Naive thymus-derived CD4-positive, alpha-beta T cell (primary cell): ENCODE measurements around the gene ESD. TPM values are rescaled to one million over a fixed set of nuclear protein-coding genes. Genes with fewer than 3 reads are reported as not detected.
"Not testable (repeated sequence)": the region's sequence is repeated elsewhere in the genome, so short reads cannot be mapped to it uniquely, and the experiment has no call there.

Source experiments
- ATAC-seq: fragments of 150-1000 bp; cut with Tn5 transposase; 2 replicates; pipeline ENCODE4 v1.10.0; 2021; ENCODE audit warnings: mild to moderate bottlenecking, moderate library complexity
- CTCF ChIA-PET: fragments of 350-600 bp; sonication (Branson Sonifier 250); formaldehyde crosslinking; loops from one replicate; lab custom pipeline; 2021; ENCODE audit warnings: antibody characterized with exemption; lab: Charles Lee
- POLR2A ChIA-PET: fragments of 350-600 bp; sonication (Branson Sonifier 250); formaldehyde crosslinking; loops from one replicate; lab custom pipeline; 2021; ENCODE audit warnings: antibody characterized with exemption, inconsistent platforms; lab: Charles Lee
- DNase-seq, 9 donors: peaks; one replicate each; pipeline versions ENCODE4 v3.0.0 to v3.0.0-alpha.2; 2020 to 2022; ENCODE audit warnings: mixed read lengths in 1 of 9
- H3K27ac ChIP-seq: one replicate; pipeline ENCODE4 v1.7.0; 2013; ENCODE audit warnings: mild to moderate bottlenecking, low read depth, low read length, moderate library complexity
- H3K27me3 ChIP-seq, 2 donors: one replicate each; pipeline ENCODE4 v1.7.0; 2013; ENCODE audit warnings: low read length in 2 of 2, mild to moderate bottlenecking in 2 of 2, moderate library complexity in 2 of 2; ENCODE audit not compliant: control insufficient read depth in 2 of 2, insufficient read depth in 2 of 2
- H3K36me3 ChIP-seq, 3 experiments: 1 replicate in 2 of 3; 2 replicates in 1 of 3; pipeline ENCODE4 v1.7.0; 2013; ENCODE audit warnings: low read length in 3 of 3, mild to moderate bottlenecking in 3 of 3, moderate library complexity in 1 of 3; ENCODE audit not compliant: insufficient read depth in 3 of 3, control insufficient read depth in 2 of 3
- H3K4me1 ChIP-seq, 2 donors: one replicate each; pipeline ENCODE4 v1.7.0; 2013; ENCODE audit warnings: low read length in 2 of 2, mild to moderate bottlenecking in 2 of 2, moderate library complexity in 1 of 2; ENCODE audit not compliant: control insufficient read depth in 2 of 2, insufficient read depth in 2 of 2
- H3K4me3 ChIP-seq: 2 replicates; pipeline ENCODE4 v1.7.0; 2013; ENCODE audit warnings: mild to moderate bottlenecking, low read length
- H3K9me3 ChIP-seq, 3 experiments: 1 replicate in 2 of 3; 2 replicates in 1 of 3; pipeline ENCODE4 v1.7.0; 2013; ENCODE audit warnings: low read length in 3 of 3; ENCODE audit not compliant: control insufficient read depth in 2 of 3
- H3K27ac Mint-ChIP-seq, 9 donors: one replicate each; pipeline ENCODE4 v1.8.0; 2020 to 2022; ENCODE audit warnings: mixed read lengths in 9 of 9, mild to moderate bottlenecking in 8 of 9, moderate library complexity in 5 of 9, inconsistent platforms in 2 of 9
- H3K27me3 Mint-ChIP-seq, 5 donors: one replicate each; pipeline ENCODE4 v1.8.0; 2021 to 2022; ENCODE audit warnings: mixed read lengths in 5 of 5, mild to moderate bottlenecking in 1 of 5
- H3K36me3 Mint-ChIP-seq, 5 donors: one replicate each; pipeline ENCODE4 v1.8.0; 2020 to 2022; ENCODE audit warnings: mixed read lengths in 5 of 5, mild to moderate bottlenecking in 3 of 5, inconsistent platforms in 1 of 5
- H3K4me1 Mint-ChIP-seq, 7 donors: one replicate each; pipeline ENCODE4 v1.8.0; 2020 to 2022; ENCODE audit warnings: mixed read lengths in 7 of 7, mild to moderate bottlenecking in 3 of 7, inconsistent platforms in 1 of 7
- H3K4me3 Mint-ChIP-seq, 10 donors: one replicate each; pipeline ENCODE4 v1.8.0; 2020 to 2022; ENCODE audit warnings: mild to moderate bottlenecking in 10 of 10, mixed read lengths in 10 of 10, moderate library complexity in 6 of 10, inconsistent platforms in 2 of 10
- H3K9me3 Mint-ChIP-seq, 11 donors: one replicate each; pipeline ENCODE4 v1.8.0; 2020 to 2022; ENCODE audit warnings: mixed read lengths in 11 of 11, mild to moderate bottlenecking in 4 of 11, inconsistent platforms in 1 of 11, moderate library complexity in 1 of 11
- intact Hi-C, 2 donors: fragments of 100-400 bp; cut with micrococcal nuclease; formaldehyde crosslinking; loops; one replicate each; pipeline ENCODE4 v1.15.1; 2023
- polyA plus RNA-seq, 2 donors: library from polyadenylated mRNA; unstranded; fragments of 300-500 nt; fragmentation: Illumina TruSeq; gene quantifications; one replicate each; pipeline ENCODE4 v1.2.3, GENCODE V29; 2021
- total RNA-seq, 6 experiments: library from RNA in 5 of 6; stranded (reverse) in 5 of 6; gene quantifications; 1 replicate in 5 of 6; 2 replicates in 1 of 6; pipeline ENCODE4 v1.2.3 and lab custom pipeline; 2021 to 2026

The ESD gene
- total and polyA plus RNA-seq, 7 experiments from 2014 or later: 35.3 to 182 (median 63.1) TPM

DNA sequence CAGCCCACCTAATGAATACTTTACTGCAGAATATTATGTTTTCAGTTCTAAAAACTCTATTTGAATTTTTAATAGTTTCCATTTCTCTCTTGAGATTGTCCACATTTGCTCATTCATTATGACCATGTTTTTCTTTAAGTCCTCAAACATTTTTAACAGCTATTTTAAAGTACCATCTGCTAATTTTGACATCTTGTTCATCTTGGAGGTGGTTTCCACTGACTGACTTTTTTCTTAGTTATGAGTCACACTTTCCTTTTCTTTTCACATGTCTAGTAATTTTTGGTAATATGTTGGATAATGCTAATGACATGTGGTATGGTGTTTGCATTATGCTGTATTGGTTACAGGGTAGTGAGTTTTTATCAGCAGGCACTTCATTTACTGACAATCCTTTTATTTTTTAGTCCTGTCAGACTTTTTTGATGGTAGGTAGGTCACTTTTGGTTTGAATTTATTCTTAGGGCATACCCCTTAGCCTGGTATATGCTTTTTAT is 15.4 kb upstream of the ESD start:
- Histone ChIP-seq H3K36me3 (no peaks in the 10 kb centered on the region), H3K4me1 (no peaks in the 10 kb centered on the region), H3K27me3 (no peaks in the 10 kb centered on the region), H3K27ac (no peak overlapping the region), H3K9me3 (peaks cover 0 to 8% (median 5%) of the 10 kb centered on the region in 3 experiments), H3K4me3 (no peak overlapping the region)
- ATAC-seq: no peak
- H3K27me3 Mint-ChIP-seq: peaks cover 14 to 28% (median 17%) of the 10 kb centered on the region in 5 donors
- no peak for DNase-seq
- CTCF ChIA-PET: no interaction called here
- H3K4me1 Mint-ChIP-seq: peaks cover 0 to 4% (median 0%) of the 10 kb centered on the region in 7 donors
- intact Hi-C loops: no loop called here
- H3K4me3 Mint-ChIP-seq: no peak overlapping the region
- H3K27ac Mint-ChIP-seq: no peak overlapping the region
- peaks cover 0 to 29% (median 17%) of the 10 kb centered on the region in 11 donors for H3K9me3 Mint-ChIP-seq
- peaks cover 3 to 16% (median 4%) of the 10 kb centered on the region in 5 donors for H3K36me3 Mint-ChIP-seq
- POLR2A ChIA-PET: no interaction called here

DNA sequence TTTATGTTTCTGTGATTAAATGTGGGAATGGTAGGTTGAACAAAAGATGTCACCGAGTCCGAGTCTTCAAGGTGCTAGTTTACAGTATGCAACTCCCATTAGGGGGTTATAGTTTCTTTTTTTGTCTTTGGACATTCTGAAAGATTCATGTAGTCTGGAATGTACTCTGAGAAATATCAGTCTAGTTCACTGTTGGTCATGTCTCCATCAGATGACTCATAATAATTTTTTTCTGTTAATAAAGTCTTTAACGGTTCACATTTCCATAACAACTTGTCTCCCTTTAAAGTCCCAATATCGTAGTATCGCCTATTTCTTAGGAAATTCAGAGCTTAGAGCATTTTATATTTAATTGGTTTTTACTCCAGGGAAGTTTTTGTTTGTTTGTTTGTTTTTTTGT is 13.5 kb upstream of the ESD start:
- H3K27ac ChIP-seq: no peak overlapping the region
- H3K4me3 ChIP-seq: no peak overlapping the region
- peaks cover 0 to 29% (median 17%) of the 10 kb centered on the region in 11 donors for H3K9me3 Mint-ChIP-seq
- ChIA-PET CTCF (no interaction called here), POLR2A (no interaction called here)
- no peak overlapping the region for H3K27ac Mint-ChIP-seq
- H3K27me3 ChIP-seq: no peaks in the 10 kb centered on the region
- H3K36me3 Mint-ChIP-seq: peaks cover 3 to 16% (median 4%) of the 10 kb centered on the region in 5 donors
- DNase-seq (no peak), ATAC-seq (no peak)
- H3K9me3 ChIP-seq: peaks cover 0 to 8% (median 5%) of the 10 kb centered on the region in 3 experiments
- no peak overlapping the region for H3K4me3 Mint-ChIP-seq
- no peaks in the 10 kb centered on the region for H3K36me3 ChIP-seq
- peaks cover 0 to 4% (median 0%) of the 10 kb centered on the region in 7 donors for H3K4me1 Mint-ChIP-seq
- H3K4me1 ChIP-seq: no peaks in the 10 kb centered on the region
- intact Hi-C loops: no loop called here
- peaks cover 14 to 28% (median 18%) of the 10 kb centered on the region in 5 donors for H3K27me3 Mint-ChIP-seq

DNA sequence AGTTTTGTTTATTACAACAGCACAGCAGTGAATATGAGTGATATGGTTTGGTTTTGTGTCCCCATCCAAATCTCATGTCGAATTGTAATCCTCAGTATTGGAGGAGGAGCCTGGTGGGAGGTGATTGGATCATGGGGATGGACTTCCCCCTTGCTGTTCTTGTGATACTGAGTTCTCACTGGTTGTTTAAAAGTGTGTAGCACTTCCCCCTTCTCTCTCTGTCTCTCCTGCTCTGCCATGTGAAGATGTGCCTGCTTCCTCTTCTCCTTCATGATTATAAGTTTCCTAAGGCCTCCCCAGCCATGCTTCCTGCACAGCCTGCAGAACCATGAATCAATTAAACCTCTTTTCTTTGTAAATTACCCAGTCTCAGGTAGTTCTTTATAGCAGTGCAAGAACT is 8.0 kb upstream of the ESD start:
- H3K9me3 Mint-ChIP-seq, H3K4me3 Mint-ChIP-seq, DNase-seq, H3K27me3 ChIP-seq, intact Hi-C loops, H3K4me1 Mint-ChIP-seq, POLR2A ChIA-PET, H3K36me3 ChIP-seq, H3K27ac ChIP-seq, H3K4me3 ChIP-seq, H3K4me1 ChIP-seq, H3K36me3 Mint-ChIP-seq, ATAC-seq, H3K27ac Mint-ChIP-seq, H3K9me3 ChIP-seq, CTCF ChIA-PET: not testable (repeated sequence)
- peaks cover 0 to 18% (median 10%) of the 10 kb centered on the region in 5 donors for H3K27me3 Mint-ChIP-seq

DNA sequence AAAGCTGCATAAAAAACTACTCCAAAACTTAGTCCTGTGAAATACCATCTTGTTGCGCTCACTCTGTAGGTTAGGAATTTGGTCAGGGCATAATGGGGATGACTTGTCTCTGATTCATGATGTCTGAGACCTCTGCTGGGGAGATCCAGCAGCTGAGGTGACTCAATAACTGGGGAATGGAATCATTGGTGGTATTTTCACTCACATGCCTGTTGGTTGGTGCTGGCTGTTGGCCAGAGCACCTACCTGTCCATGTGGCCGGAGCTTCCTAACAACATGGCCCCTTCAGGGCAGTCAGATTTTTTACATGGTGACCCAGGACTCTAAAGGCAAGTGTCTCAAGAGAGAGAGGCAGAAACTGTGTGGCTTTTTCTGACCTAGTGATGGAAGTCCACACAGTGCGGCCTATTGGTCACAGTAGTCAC is 7.4 kb upstream of the ESD start:
- H3K4me1 ChIP-seq: no peaks in the 10 kb centered on the region
- intact Hi-C loops: no loop called here
- H3K36me3 ChIP-seq: no peaks in the 10 kb centered on the region
- POLR2A ChIA-PET: no interaction called here
- Mint-ChIP-seq H3K4me3 (no peak overlapping the region), H3K9me3 (peaks cover 0 to 4% (median 0%) of the 10 kb centered on the region in 11 donors), H3K27ac (peak overlapping the region in 2 of 9 donors; percentile 1 to 62), H3K36me3 (peaks cover 0 to 4% (median 0%) of the 10 kb centered on the region in 5 donors), H3K27me3 (peaks cover 0 to 18% (median 10%) of the 10 kb centered on the region in 5 donors), H3K4me1 (peaks cover 0 to 2% (median 0%) of the 10 kb centered on the region in 7 donors)
- H3K27me3 ChIP-seq: no peaks in the 10 kb centered on the region
- CTCF ChIA-PET: no interaction called here
- H3K27ac ChIP-seq: no peak overlapping the region
- H3K9me3 ChIP-seq: no peaks in the 10 kb centered on the region
- H3K4me3 ChIP-seq: no peak overlapping the region
- no peak for ATAC-seq
- DNase-seq: no peak

DNA sequence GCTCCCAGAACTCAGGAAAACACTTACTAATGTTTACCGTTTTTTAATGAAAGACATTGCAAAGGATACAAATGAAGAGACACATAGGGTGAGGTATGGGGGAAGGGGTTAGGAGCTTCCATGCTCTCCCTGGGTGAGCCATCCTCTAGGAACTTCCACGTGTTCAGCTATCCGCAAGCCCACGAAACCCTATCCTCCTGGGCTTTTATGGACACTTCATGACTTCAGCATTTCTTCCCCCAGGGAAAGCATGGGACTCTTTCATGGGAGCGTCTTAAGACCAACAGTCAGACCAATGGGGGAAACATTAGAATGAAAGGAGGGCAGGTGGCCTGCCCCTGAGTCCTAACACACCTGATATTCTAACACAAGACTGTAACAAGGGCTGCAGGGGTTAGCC is 6.6 kb upstream of the ESD start:
- Histone ChIP-seq H3K27me3 (no peaks in the 10 kb centered on the region), H3K9me3 (no peaks in the 10 kb centered on the region), H3K36me3 (no peaks in the 10 kb centered on the region), H3K4me1 (no peaks in the 10 kb centered on the region), H3K27ac (no peak overlapping the region), H3K4me3 (no peak overlapping the region)
- H3K9me3 Mint-ChIP-seq: peaks cover 0 to 4% (median 0%) of the 10 kb centered on the region in 11 donors
- intact Hi-C loops: no loop called here
- H3K36me3 Mint-ChIP-seq: peaks cover 0 to 4% (median 0%) of the 10 kb centered on the region in 5 donors
- H3K4me1 Mint-ChIP-seq: peaks cover 0 to 2% (median 0%) of the 10 kb centered on the region in 7 donors
- peaks cover 0 to 18% (median 10%) of the 10 kb centered on the region in 5 donors for H3K27me3 Mint-ChIP-seq
- CTCF ChIA-PET: no interaction called here
- H3K27ac Mint-ChIP-seq: no peak overlapping the region
- H3K4me3 Mint-ChIP-seq: no peak overlapping the region
- ATAC-seq: no peak
- DNase-seq: no peak
- POLR2A ChIA-PET: no interaction called here

DNA sequence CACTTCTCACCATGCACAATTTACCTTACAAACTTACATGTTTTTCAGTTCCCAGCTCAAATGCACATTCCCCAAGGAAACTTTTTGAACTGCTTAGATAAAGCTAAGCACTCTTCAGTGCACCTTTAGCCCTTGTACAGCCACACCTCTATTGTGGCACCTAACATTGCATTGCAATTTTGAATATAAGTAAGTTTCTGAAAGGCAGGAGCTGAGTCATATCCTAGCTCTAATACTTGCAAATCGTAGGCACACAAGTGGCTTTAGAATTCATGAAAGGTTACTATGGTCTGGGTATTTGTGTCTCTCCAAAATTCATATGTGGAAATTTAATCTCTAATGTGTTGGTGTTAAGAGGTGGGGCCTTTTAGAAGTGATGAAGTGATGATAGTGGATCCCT is 4.9 kb upstream of the ESD start:
- peaks cover 0 to 4% (median 0%) of the 10 kb centered on the region in 5 donors for H3K36me3 Mint-ChIP-seq
- ChIA-PET POLR2A (no interaction called here), CTCF (no interaction called here)
- Histone ChIP-seq H3K9me3 (no peaks in the 10 kb centered on the region), H3K4me3 (no peak overlapping the region), H3K36me3 (peaks cover 0 to under 1% (median 0%) of the 10 kb centered on the region in 3 experiments), H3K27ac (no peak overlapping the region), H3K27me3 (no peaks in the 10 kb centered on the region), H3K4me1 (peaks cover 0 to 5% of the 10 kb centered on the region in 2 donors)
- peaks cover 0 to 3% (median 0%) of the 10 kb centered on the region in 11 donors for H3K9me3 Mint-ChIP-seq
- peaks cover 3 to 12% (median 10%) of the 10 kb centered on the region in 7 donors for H3K4me1 Mint-ChIP-seq
- ATAC-seq (no peak), DNase-seq (no peak)
- no peak overlapping the region for H3K27ac Mint-ChIP-seq
- intact Hi-C loops: no loop called here
- H3K4me3 Mint-ChIP-seq: no peak overlapping the region
- peaks cover 0 to 13% (median 0%) of the 10 kb centered on the region in 5 donors for H3K27me3 Mint-ChIP-seq

DNA sequence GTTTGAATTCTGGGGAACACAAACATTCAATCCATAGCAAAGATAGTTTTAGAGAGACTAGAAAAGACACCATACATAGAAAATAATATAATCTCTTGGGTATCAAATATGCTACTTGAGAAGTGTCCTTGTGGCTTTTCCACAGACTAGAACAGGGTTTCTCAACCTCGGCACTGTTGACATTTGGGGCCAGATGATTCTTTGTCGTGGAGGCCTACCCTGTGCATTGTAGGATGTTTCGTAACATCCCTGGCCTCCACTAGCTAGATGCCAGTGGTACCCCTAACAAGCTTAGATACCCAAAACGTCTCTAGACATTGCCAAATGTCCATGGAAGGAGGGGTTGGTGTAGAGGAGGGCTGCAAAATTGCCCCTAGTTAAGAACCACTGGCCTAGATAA is 2.2 kb upstream of the ESD start:
- ATAC-seq: no peak
- peaks cover 0 to 5% (median 0%) of the 10 kb centered on the region in 3 experiments for H3K36me3 ChIP-seq
- H3K27ac ChIP-seq: no peak overlapping the region
- Mint-ChIP-seq H3K27me3 (peaks cover 0 to 8% (median 0%) of the 10 kb centered on the region in 5 donors), H3K4me1 (peaks cover 12 to 38% (median 34%) of the 10 kb centered on the region in 7 donors), H3K4me3 (peak overlapping the region in 1 of 10 donors; percentile 54), H3K27ac (peak overlapping the region in 2 of 9 donors; percentile 8 to 51), H3K9me3 (peaks cover 0 to 2% (median 0%) of the 10 kb centered on the region in 11 donors), H3K36me3 (peaks cover 0 to 12% (median 5%) of the 10 kb centered on the region in 5 donors)
- H3K4me1 ChIP-seq: peaks cover 11 to 27% of the 10 kb centered on the region in 2 donors
- no peak for DNase-seq
- H3K4me3 ChIP-seq: no peak overlapping the region
- POLR2A ChIA-PET: no interaction called here
- intact Hi-C loops: loop anchor here (5.0 to 10.0 kb wide), 5 partner anchors 132 to 1856 kb away; partner anchors contain the start of genes SUCLA2 (in 2 of the 2), CYSLTR2 (in 1 of the 2) and LCP1 (in 1 of the 2)
- H3K27me3 ChIP-seq: no peaks in the 10 kb centered on the region
- no peaks in the 10 kb centered on the region for H3K9me3 ChIP-seq
- CTCF ChIA-PET: no interaction called here
